ENCODE data around the gene UBE2H.
A peak's percentile ranks its signal among the peaks of the same experiment; 100 is the strongest.
"Not testable (repeated sequence)": the region's sequence is repeated elsewhere in the genome, so short reads cannot be mapped to it uniquely, and the experiment has no call there.

Gene UBE2H

DNA sequence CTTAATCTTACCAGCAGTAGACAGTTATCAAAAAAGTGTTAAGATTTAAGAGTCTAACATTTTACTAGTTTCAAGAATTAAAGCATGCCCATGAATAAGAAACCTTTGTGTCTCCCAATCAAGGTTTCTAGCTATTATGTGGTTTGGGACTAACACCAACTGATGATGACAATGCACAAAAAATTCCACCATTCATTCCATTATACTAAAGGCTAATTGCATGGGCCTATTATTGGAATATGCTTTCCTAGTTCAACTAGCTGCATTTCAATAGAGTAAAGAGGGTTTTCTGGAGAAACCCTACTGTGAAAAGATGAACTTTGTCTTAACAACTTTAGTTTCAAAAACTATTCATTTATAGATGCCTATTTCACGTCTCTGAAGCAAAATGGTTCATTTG is 44.6 kb downstream of the UBE2H start:
- DNase-seq (ENCODE audit: low spot score), result no peak

DNA sequence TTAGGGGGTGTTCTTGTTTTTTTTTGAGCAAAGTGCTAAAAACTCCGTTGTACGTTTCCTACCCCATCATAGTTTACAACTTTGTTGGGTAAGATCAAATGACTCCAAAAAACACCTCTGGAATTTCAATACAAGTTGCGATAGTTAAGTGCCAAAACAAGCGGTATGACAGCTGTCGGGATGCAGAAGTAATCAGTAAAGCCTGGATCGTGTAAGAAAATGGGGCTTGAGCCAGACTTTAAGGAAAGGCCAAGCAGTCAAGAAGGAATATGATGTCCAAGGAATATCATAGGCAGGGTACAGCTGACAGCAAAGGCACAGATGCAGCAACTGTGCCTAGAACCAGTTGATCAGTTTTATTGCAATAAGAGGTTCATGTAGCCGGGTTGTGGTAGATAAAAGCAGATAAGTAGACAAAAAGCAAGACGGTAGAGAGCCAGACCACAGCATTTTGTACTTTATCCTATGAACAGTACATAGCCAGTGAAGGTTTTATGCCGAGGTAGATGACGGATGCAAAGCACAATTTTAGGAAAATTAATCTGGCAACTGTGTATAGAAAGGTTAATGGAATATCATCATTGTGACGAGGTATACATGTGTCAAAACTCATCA is 45.5 kb downstream of the UBE2H start:
- DNase-seq (ENCODE audit: low spot score), result no peak

DNA sequence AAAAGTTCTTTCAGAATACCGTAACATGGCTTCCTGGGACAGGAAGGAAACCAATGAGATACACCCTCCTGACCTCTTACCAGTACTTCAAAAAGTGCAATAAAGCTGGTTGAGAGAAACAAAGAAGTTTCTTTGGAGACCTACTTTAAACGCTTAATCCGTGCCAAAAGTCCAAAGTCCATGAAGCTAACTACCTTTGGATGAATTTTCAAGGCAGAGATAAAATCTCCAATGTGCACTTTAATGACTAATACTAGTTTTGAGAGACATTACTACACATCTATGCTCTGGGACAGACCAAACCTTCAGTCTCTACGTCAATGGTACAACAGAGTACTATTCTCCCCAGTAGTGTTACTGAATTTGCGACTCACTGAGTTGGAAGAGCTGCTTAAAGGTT is 46.1 kb downstream of the UBE2H start:
- DNase-seq (ENCODE audit: low spot score), result no peak

DNA sequence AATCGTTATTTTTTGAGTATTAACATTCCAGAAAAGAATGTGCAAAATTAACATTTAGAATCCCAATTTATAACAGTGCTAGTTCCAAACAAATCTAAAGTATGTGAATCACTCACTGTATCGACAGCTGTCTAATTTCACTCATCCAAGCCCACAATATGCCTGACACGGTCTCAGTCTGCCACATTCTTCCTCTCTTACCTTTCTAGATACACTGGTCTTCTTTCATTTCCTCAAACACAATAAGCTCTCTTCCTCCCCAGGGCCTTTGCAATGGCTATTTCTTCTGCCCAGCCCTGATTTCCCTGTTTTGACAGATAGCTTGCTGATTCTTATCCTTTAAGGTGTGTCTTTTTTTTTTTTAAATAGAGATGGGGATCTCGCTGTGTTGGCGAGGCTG is 48.8 kb downstream of the UBE2H start:
- DNase-seq (ENCODE audit: low spot score), result no peak

DNA sequence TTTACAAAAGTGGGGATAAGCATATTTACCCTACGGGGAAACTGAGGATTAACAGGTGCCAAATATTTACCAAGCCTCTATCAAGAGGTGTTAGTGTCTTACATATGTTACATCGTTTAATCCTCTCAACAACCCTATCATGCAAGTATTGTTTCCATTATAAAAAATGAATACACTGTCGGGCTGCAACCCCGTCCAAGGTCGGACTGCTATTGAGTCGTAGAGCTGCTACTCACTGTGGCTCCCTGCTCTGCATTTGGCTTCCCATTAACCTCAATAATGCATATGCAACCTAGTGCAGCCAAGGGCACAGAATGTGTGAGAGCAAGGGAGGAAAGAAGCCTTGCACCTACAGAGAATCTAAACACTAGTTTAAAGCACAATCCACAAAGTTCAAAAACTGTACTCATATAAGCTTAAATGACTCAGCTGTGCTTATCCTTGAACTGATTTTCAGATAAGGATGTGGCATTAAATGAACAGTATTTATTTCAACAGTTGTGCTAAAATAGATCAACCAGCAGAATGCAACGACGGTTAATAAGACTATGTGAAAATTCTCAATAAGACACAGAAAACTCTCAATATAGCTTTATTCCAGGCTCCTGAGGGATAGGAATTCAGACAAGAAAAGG is 49.9 kb downstream of the UBE2H start:
- DNase-seq (ENCODE audit: low spot score), result no peak

DNA sequence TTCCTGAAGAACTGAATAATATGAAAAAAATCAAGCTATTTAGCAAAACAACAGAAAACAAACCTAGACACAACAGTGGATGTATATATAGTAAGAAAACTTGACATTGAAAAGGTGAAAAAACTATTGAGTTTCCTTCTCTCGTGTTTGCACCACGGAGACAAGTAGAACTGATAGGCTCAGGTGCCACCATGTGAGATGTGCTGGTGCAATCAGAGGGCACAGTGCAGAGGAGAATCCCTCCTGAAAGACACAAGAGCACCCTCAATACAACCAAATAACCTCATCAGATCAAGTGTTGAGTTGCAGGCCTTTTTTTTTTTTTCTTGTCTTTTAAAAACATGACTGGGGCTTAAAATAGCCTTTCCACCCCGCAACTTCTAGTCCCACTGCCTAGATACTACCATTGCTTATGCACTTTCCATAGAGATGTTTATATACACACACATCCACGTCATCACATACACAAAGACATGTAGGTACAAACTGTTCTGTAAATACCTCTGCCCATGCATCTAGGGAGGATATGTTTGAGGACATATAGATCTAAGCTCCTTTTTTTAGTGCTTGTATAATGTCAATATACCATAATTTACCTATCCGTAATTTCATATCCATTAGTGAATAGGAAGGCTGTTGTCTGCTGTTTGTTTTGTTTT is 54.1 kb downstream of the UBE2H start:
- DNase-seq (ENCODE audit: low spot score), result no peak

DNA sequence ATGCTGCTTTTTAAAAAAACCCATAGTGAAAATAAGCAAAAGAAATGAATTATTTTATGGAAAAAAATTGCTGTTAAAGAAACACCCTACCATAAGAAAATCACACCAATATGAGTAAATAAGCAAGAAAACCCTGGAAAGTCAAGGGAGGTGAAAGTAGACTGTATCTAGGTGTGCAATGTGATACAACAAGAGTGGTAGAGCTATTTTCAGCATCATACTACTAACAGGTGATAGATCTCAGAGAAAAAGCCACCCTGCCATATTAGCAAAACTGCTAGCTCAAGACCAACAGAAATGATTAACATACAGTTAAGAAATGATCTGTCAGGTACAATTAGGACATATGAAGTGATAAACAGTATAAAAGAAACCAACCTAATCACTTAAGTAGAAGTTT is 54.8 kb downstream of the UBE2H start:
- DNase-seq (ENCODE audit: low spot score), result no peak

DNA sequence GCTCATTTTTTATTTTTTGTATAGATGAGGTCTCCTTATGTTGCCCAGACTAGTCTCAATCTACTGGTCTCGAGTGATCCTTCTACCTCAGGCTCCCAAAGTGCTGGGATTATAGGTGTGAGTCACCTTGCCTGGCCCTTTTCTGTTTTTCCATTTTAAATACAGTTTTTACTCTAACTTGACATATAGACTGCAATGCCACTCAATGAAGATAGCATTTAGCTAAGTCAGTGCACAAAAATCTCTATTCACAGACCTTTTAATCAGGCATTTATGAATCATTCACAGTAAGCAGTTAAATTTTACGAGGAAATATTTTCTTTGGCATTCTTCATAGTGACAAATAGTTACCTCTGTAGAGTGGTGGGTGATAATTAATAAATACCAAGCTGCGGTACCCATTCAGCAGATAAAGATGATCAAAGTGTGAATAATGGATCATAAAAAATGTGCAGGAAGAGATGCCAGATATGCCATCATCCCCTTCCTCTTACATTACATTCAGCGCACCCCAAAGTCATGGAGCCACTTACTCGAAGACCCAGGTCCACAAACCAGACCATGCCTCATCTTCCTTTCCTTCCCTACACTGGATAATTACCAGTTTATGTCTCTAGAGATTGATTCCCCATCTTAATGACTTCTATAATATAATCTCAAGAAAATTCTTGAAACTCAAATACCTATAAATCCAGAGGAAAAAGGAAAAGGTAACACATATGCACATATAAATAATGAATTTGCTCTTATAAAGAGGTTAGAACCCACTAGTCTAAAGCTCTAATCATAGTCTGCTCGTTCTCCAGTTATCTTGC is 56.0 kb downstream of the UBE2H start:
- no peak for DNase-seq (ENCODE audit: low spot score)

DNA sequence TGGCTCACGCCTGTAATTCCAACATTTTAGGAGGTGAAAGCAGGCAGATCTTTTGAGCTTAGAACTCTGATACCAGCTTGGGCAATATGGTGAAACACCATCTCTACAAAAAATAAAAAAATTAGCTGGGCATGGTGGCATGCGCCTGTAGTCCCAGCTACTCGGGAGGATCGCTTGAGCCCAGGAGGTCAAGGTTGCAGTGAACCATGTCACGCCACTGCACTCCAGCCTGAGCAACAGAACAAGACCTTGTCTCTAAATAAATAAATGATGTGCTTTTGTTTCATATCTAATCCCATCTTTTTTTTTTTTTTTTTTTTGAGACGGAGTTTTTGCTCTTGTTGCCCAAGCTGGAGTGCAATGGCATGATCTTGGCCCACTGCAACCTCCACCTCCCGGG is 58.6 kb downstream of the UBE2H start:
- not testable (repeated sequence) for DNase-seq (ENCODE audit: low spot score)

DNA sequence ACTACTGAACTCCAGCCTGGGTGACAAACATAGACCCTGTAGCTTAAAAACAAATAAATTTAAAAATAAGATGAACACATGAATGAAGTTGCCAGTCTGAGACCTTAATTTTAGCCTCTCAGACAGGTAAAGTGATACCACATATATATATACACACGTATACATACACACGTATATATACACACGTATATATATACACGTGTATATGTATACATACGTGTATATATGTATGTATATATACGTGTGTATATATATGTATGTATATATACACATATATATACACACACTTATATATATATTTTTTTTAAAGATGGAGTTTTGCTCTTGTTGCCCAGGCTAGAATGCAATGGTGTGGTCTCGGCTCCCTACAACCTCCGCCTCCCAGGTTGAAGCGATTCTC is 62.7 kb downstream of the UBE2H start:
- DNase-seq (ENCODE audit: low spot score), result no peak

DNA sequence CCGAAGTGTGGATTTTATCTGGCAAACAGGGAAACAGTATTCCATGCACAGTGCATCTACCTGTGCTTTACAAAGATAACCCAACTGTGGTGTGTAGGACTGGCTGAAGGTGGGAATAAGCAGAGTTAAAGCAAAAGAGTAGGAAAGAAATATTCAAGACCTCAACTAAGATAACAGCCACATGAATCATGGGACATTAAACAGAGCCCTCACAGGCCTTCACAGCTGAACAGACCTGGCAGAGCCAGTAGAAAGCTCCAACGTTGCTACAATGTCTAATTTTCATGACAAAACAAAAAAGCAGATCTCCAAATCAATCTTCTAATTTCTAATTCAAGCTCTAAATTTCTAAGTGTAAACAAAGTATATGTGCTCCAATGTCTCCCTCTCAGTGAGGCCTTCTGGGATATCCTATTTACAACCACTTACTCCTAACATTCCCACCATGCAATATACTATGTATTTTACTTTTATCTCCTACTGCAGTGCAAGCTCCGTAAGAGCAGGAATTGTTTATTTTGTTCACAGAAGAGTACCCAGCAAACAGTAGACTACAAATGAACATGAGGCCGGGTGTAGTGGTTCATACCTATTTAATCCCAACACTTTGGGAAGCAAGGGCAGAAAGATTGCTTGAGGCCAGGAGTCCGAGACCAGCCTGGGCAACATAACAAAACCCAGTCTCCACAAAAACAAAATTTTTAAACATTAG is 63.5 kb downstream of the UBE2H start:
- no peak for DNase-seq (ENCODE audit: low spot score)

DNA sequence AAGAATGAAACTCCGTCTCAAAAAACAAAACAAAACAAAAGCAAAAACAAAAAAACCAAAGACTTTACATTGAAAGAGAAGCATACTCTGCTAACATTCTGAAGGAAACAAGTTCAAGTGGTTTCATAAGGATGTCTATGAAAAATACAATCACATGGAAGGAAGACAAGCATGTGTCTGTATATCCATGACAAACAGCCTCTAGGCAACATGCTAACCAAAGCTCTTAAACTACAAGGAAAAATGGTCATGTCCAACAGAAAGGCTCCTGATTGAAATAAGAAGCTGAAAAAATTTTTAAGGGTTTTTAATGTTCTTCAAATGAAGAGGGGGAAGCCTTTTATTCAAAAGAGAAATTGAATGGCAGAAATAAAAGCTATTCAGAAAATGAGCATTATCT is 64.9 kb downstream of the UBE2H start:
- DNase-seq (ENCODE audit: low spot score), result no peak

DNA sequence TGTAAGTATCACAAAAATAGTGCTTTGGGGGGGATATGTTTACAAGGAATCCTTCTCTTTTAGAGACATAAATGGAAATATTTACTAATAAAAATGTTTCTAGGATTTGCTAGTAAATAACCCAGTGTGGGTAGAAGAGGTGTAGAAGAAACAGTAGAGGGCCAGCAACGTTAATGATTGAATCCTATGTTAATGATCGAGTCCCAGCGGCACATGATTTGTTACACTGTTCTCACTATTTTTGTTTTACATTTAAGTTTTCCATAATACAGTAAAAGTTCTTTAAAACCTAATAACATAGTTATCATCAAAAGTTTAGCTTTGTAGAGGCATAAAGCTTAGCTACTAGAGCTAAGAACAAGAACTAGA is 66.0 kb downstream of the UBE2H start:
- no peak for DNase-seq (ENCODE audit: low spot score)

DNA sequence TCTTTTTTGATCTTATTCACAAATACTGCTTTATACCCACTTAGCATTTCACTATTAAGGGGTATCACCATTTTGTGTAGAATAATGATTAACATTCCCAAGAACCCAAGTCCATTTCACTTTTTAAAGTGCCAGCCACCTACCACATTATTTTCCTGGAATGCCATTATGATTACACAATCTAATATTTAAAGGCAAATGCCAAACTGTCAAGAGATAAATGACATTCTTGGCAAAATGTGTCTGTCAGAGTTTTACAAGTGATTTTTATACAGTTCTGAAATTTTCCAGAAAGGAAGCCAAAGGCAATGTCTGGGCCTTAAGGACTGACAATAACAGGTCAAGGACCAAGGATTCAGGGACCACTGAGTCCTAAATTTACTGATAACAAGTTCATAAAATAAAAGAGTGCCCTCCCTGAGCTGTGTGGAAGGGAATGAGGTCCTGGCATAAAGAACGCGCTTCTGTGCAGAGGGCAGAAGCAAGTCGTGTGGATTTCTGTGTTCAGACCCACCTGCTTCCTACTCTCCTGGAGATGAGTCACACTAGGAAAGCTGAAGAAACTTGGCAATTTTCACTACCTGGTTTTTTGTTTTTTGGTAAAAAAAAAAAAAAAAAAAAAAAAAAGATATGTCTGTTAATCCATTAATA is 66.5 kb downstream of the UBE2H start:
- no peak for DNase-seq (ENCODE audit: low spot score)

DNA sequence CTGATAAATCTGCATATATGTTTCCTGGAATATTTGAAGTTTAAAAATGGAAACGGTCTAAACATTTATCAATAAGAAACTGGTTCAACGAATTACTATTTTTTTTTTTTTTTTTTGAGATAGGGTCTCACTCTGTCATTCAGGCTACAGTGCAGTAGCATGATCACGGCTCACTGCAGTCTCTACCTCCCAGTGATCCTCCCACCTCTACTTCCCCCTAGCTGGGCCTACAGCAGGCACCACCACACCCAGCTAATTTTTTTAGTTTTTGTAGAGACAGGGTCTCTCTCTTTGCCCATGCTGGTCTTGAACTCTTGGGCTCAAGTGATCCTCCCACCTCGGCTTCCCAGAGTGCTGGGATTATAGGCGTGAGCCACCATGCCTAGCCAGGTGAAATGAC is 68.3 kb downstream of the UBE2H start:
- no peak for DNase-seq (ENCODE audit: low spot score)

DNA sequence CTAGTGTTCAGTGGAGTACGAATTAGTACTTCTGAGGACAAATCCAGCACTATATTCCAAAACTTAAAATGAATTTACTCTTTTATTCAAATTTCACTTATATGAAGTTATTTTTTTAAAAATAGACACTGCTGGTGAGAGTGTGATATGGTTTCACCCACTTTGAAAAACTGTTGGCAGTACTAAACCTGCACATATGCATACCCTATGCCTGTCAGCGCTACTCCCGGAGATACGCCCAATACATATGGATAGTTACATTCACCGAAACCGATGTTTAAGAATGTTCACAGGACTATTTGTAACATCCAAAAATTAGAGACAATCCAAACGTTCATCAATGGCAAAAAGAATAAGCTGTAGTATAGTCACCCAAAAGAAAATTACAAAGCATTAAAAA is 69.6 kb downstream of the UBE2H start:
- DNase-seq (ENCODE audit: low spot score), result no peak

DNA sequence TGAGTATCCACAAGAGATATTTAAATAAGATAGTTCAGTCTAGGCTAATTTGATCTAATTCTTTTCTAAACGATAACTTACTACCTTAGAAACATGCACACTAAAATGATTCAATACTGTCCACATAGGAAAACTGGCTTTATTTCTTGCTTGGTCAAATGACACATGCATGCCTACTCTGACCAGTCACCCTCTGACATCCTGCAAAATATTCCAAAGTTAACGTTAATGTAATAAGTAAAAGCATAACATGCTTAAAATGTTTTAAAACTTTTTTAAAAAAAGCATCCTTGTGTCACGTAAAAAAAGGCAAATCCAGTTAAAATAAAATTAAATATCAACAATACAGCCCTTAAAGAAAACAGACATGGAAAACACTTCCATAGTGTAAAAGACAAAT is 70.2 kb downstream of the UBE2H start:
- no peak for DNase-seq (ENCODE audit: low spot score)

DNA sequence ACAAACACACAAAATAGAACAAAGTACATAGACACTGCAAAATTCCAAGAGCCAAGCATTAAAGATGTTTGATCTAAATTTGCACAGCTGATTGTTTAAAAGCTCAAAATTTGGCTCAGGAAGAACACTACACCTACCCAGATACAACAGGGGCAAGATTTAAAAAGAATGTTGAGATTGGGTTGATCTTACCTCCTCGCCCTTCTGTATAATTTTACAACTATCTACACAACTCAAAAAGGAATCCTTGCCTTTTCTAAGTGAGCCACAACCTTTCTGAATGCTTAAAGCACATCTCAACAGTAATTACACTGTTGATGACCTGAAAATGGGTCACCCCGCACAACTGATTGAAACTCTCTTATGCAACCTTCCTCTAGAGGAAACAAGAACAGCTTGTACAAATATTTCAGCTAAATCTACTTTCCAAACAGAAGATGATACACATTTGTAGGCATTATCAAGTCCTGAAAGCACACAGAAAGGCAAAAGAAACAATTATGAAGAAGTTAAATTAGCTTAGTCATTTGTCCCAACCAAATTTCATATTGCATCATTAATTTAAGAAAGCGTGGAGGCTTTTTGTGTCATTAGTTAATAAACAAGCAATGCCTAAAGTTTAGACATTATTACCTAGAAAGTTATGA is 75.5 kb downstream of the UBE2H start:
- DNase-seq (ENCODE audit: low spot score), result peak; percentile 71

DNA sequence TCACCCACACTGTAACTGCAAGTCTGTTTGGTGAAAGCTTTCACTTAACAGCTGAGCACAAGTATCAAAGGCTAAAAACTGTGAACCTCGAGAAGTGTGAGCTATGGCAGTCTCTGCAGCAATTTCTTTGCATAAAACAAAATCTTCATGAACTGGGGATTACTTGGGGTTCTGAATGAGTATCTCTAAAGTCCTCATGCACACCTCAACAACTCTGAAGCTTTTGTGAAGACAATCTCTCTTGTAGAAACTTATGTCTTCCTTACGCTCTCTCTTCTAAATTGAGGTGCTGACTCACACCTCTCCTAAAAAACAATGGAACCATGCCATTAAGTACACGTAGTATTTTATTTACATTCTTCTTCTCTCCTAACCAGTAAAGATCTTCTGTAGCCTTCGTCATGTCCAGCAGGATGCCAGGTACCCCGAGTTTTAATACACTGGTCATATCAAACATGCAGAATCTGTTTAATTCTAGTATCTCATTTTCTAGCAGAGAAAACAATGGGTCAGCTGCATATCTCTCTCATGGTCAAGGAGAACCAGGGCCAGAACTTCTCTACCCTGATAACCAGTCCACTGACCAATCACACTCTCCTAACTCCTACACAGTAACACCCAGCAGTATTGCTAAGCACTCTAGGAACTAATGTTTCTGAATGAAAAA is 76.9 kb downstream of the UBE2H start:
- DNase-seq (ENCODE audit: low spot score), result no peak

DNA sequence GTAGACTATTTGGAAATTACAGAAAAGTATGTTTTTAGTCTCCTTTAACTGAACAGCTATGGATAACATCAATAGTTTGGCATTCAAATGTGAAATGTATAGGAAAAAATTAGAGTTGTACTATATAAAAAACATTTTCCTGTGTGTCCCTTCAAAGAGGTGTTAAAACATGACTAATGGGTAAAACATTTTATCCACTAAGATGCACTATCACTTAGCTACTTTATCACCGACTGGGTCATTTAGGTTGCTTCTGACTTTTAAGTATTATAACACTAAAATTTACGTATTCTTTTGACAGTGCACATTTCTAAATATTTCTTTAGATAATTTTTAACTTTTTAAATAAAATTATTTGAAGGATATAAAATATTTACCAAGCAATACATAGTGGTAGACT is 77.6 kb downstream of the UBE2H start:
- no peak for DNase-seq (ENCODE audit: low spot score)

DNA sequence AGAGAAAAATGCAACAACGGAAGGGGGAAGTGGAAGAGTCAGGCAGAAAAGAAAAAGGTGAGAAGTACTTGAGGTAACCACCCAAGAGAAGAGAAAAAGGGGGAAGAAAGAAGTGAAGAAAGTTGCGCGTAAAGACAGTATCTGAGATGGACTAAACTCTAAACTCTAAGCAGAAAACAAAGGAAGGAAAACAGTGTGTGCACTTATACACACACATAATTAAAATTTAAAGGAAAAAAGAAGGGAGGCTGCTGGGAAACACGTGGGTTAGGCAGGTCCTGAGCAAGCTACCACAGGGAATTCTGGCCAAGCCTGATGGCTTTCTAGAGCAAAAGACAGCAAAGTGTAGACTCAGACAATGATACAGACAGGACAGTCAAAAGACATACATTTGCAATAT is 78.0 kb downstream of the UBE2H start:
- DNase-seq (ENCODE audit: low spot score), result no peak
